DOHH2 (cell line): ENCODE measurements around the gene RTN4IP1.

Source experiments
- H3F3A ChIP-seq: fragments of 200-600 bp; sonication (generic), shearing (Covaris generic); 2 replicates; pipeline ENCODE4 v1.6.0; 2016; ENCODE audit warnings: antibody characterized with exemption, mild to moderate bottlenecking; ENCODE audit not compliant: control insufficient read depth, insufficient read depth
- H3K27ac ChIP-seq: fragments of 200-600 bp; sonication (generic); 2 replicates; pipeline ENCODE4 v1.5.1; 2014; ENCODE audit warnings: low read depth, mild to moderate bottlenecking, low read length, moderate library complexity
- H3K27me3 ChIP-seq: fragments of 200-600 bp; sonication (generic); 2 replicates; pipeline ENCODE4 v1.6.1; 2014; ENCODE audit warnings: mild to moderate bottlenecking, low read length, mixed read lengths; ENCODE audit not compliant: control insufficient read depth
- H3K36me3 ChIP-seq: fragments of 200-600 bp; sonication (generic); 2 replicates; pipeline ENCODE4 v1.6.1; 2014; ENCODE audit warnings: mild to moderate bottlenecking, low read length, moderate library complexity, mixed read lengths; ENCODE audit not compliant: control insufficient read depth
- H3K4me1 ChIP-seq: fragments of 200-600 bp; sonication (generic); 2 replicates; pipeline ENCODE4 v1.6.1; 2014; ENCODE audit warnings: mild to moderate bottlenecking, low read length, mixed read lengths; ENCODE audit not compliant: control insufficient read depth
- H3K4me2 ChIP-seq: fragments of 200-600 bp; sonication (generic); 2 replicates; pipeline ENCODE4 v1.6.0; 2014; ENCODE audit warnings: mild to moderate bottlenecking, low read length, moderate library complexity
- H3K4me3 ChIP-seq: fragments of 200-600 bp; sonication (generic); 2 replicates; pipeline ENCODE4 v1.5.1; 2014; ENCODE audit warnings: mild to moderate bottlenecking, low read length, mixed read lengths
- H3K79me2 ChIP-seq: fragments of 200-600 bp; sonication (generic); 2 replicates; pipeline ENCODE4 v1.6.1; 2014; ENCODE audit warnings: mild to moderate bottlenecking, low read length, mixed read lengths; ENCODE audit not compliant: control insufficient read depth
- H3K9me2 ChIP-seq: fragments of 200-600 bp; sonication (generic); replicated peaks from 2 replicates; pipeline ENCODE4 v1.6.1; 2014; ENCODE audit warnings: mild to moderate bottlenecking, low read length, mixed read lengths; ENCODE audit not compliant: control insufficient read depth
- H3K9me3 ChIP-seq: fragments of 200-600 bp; sonication (generic); 2 replicates; pipeline ENCODE4 v1.6.1; 2014; ENCODE audit warnings: antibody characterized with exemption, low read length, mixed read lengths; ENCODE audit not compliant: control insufficient read depth, insufficient read depth
- H4K20me1 ChIP-seq: fragments of 200-600 bp; sonication (generic); 2 replicates; pipeline ENCODE4 v1.6.0; 2014; ENCODE audit warnings: low read depth, mild to moderate bottlenecking, antibody characterized with exemption, low read length, moderate library complexity; ENCODE audit not compliant: control insufficient read depth, insufficient read depth
- EZH2phosphoT487 ChIP-seq: fragments of 200-600 bp; sonication (generic); IDR thresholded peaks from 2 replicates; pipeline ENCODE4 v1.6.1; 2017; ENCODE audit warnings: borderline replicate concordance, mild to moderate bottlenecking, antibody characterized with exemption, low read length, moderate library complexity, mixed read lengths
- TF ChIP-seq, protein P1 (sequence below): fragments of 200-600 bp; sonication (generic); IDR thresholded peaks from one replicate; pipeline ENCODE4 v1.5.1; 2014; ENCODE audit warnings: antibody characterized with exemption, mild to moderate bottlenecking, low read depth, low read length; ENCODE audit not compliant: poor library complexity, severe bottlenecking

Gene RTN4IP1

DNA sequence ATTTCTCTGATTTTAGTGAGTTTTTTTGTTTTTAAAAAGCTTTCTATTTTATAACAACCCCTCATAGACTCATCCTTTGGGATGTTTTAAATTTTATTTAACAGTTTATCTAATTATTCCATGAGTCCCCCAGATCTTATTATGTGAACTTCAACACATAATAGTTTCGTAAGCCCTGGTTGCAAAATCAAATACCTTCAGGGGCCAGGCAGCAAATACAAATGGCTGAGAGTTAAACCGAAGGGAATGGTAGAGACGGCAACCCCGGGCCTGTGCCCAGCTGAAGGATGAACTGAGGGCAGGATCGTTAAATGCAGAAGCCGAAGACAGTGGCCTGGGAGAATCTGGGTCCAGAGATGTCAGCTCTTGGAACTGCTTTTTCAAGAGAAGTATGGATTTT, 88.4 kb downstream of the RTN4IP1 start:
- Histone ChIP-seq H3K36me3 (peaks cover 76% of the 10 kb centered on the region), H4K20me1 (no peaks in the 10 kb centered on the region), H3F3A (0 out of 2 replicates have a peak, but pooled peaks cover 2% of the 10 kb centered on the region), H3K9me3 (no peaks in the 10 kb centered on the region), H3K4me3 (no peak overlapping the region), H3K79me2 (no peaks in the 10 kb centered on the region), H3K27ac (no peak overlapping the region), H3K9me2 (no peaks in the 10 kb centered on the region), H3K27me3 (no peaks in the 10 kb centered on the region), H3K4me2 (no peak overlapping the region), H3K4me1 (peaks cover 28% of the 10 kb centered on the region)
- TF ChIP-seq EZH2phosphoT487, result no peak
- TF ChIP-seq, protein P1, sequence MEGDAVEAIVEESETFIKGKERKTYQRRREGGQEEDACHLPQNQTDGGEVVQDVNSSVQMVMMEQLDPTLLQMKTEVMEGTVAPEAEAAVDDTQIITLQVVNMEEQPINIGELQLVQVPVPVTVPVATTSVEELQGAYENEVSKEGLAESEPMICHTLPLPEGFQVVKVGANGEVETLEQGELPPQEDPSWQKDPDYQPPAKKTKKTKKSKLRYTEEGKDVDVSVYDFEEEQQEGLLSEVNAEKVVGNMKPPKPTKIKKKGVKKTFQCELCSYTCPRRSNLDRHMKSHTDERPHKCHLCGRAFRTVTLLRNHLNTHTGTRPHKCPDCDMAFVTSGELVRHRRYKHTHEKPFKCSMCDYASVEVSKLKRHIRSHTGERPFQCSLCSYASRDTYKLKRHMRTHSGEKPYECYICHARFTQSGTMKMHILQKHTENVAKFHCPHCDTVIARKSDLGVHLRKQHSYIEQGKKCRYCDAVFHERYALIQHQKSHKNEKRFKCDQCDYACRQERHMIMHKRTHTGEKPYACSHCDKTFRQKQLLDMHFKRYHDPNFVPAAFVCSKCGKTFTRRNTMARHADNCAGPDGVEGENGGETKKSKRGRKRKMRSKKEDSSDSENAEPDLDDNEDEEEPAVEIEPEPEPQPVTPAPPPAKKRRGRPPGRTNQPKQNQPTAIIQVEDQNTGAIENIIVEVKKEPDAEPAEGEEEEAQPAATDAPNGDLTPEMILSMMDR, result no peak

- no peaks in the 10 kb centered on the region for H3K9me2 ChIP-seq
- peak overlapping the region; percentile 14 for H3K4me2 ChIP-seq
- H3K79me2 ChIP-seq, result no peaks in the 10 kb centered on the region
- H4K20me1 ChIP-seq, result no peaks in the 10 kb centered on the region
- H3K27me3 ChIP-seq, result no peaks in the 10 kb centered on the region
- H3K9me3 ChIP-seq, result no peaks in the 10 kb centered on the region
- H3F3A ChIP-seq, result 0 out of 2 replicates have a peak, but pooled peaks cover 2% of the 10 kb centered on the region
- H3K36me3 ChIP-seq, result peaks cover 72% of the 10 kb centered on the region
- no peak overlapping the region for H3K4me3 ChIP-seq
- no peak overlapping the region for H3K27ac ChIP-seq
- peaks cover 24% of the 10 kb centered on the region for H3K4me1 ChIP-seq
- no peak for TF ChIP-seq EZH2phosphoT487
- TF ChIP-seq, protein P1, result no peak
These were observed 88.9 kb downstream of the RTN4IP1 start for GRCh38 chr6:106540432-106540831.

- Histone ChIP-seq H3K4me1 (peaks cover 19% of the 10 kb centered on the region), H3K27ac (no peak overlapping the region), H3K9me2 (no peaks in the 10 kb centered on the region), H3K27me3 (no peaks in the 10 kb centered on the region), H3F3A (no peaks in the 10 kb centered on the region), H3K36me3 (peaks cover 72% of the 10 kb centered on the region), H4K20me1 (no peaks in the 10 kb centered on the region), H3K9me3 (no peaks in the 10 kb centered on the region), H3K4me2 (peak overlapping the region; percentile 14), H3K4me3 (no peak overlapping the region), H3K79me2 (no peaks in the 10 kb centered on the region)
- TF ChIP-seq, protein P1, result no peak
- TF ChIP-seq EZH2phosphoT487, result no peak
These were observed 89.4 kb downstream of the RTN4IP1 start for GRCh38 chr6:106539936-106540335.

- no peak overlapping the region for H3K4me3 ChIP-seq
- no peak overlapping the region for H3K27ac ChIP-seq
- no peaks in the 10 kb centered on the region for H3K27me3 ChIP-seq
- no peaks in the 10 kb centered on the region for H3K79me2 ChIP-seq
- H3K4me2 ChIP-seq, result no peak overlapping the region
- H3K9me2 ChIP-seq, result no peaks in the 10 kb centered on the region
- no peak for TF ChIP-seq EZH2phosphoT487
- TF ChIP-seq, protein P1, result no peak
- no peaks in the 10 kb centered on the region for H3K9me3 ChIP-seq
- peaks cover 72% of the 10 kb centered on the region for H3K36me3 ChIP-seq
- no peaks in the 10 kb centered on the region for H3F3A ChIP-seq
- peaks cover 17% of the 10 kb centered on the region for H3K4me1 ChIP-seq
- H4K20me1 ChIP-seq, result no peaks in the 10 kb centered on the region
These were observed 91.2 kb downstream of the RTN4IP1 start for GRCh38 chr6:106538145-106538544.
